Activated CD4-positive, alpha-beta T cell treated with anti-CD3 and anti-CD28 coated beads for 1 hour (primary cell): ENCODE data around the gene CPLANE2.

Source experiments
- DNase-seq: peaks from one replicate; pipeline ENCODE4 v3.0.0-alpha.2; 2020

CPLANE2 gene

GRCh38 chr1:16186655-16187235, 50.2 kb downstream of the CPLANE2 start:
- DNase-seq = no peak

- no peak for DNase-seq
Measured at GRCh38 chr1:16184557-16185303, 52.3 kb downstream of the CPLANE2 start.

GRCh38 chr1:16183765-16184556, 53.0 kb downstream of the CPLANE2 start:
- DNase-seq = no peak

GRCh38 chr1:16183179-16183578, 53.8 kb downstream of the CPLANE2 start:
- no peak for DNase-seq

- no peak for DNase-seq
Measured at GRCh38 chr1:16181887-16182719, 54.9 kb downstream of the CPLANE2 start.
